ENCODE measurements around the gene TCF3.
A peak's percentile ranks its signal among the peaks of the same experiment; 100 is the strongest.
"Not testable (repeated sequence)": the region's sequence is repeated elsewhere in the genome, so short reads cannot be mapped to it uniquely, and the experiment has no call there.

The TCF3 gene

DNA sequence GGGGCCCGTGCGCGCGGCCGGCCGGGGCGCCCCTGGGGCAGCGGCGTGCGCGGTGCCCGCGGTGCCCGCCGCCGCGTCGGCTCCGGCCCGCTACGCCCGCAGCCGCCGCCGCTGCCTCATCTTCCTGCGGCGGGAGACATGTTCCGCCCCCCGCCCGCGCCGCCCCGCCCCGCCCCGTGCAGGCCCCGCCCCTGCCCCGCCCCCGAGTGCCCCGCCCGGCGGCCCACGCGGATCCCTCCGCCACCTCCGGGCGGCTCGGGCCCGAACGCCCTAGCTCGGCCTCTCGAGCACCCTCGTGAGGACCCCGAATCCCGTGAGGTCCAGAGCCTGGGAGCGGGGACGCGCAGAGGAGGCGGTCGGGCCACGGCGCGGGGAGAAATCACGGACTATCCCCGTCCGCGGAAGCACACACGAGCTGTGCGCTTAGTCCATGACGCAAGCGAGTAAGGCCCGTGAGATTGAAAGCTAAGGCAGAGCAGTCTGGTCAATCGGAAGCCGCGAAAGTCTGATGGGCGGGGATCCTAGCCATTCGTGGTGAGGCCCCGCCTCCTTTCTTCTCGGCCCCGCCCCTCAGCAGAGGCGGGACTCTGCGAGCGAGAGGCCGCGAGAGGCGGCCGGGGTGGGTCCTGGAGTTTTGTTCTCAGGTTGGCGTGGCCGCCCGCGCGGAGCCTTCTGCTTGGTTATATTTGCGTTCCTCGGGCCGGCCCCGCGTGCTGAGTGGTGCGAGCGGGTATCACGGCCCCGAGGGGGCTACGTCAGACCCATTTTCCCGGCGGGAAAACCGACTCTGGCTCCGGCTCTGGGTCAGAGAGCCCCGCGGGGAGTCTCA, at the start of gene TCF3:
TCF3 (minus strand) TSS at position 145 of the 829 bp plus-strand sequence. CDS start 2,367 bp downstream, outside the sequence.
- H3K9me3 ChIP-seq (ENCODE audit: control insufficient read depth, low read depth, low read length): no peaks in the 10 kb centered on the region
- peak within 1 kb of the TSS; percentile 98 for H3K9ac ChIP-seq (ENCODE audit: low read length)
- peaks cover 4% of the 10 kb centered on the region for H3K4me1 ChIP-seq (ENCODE audit: control insufficient read depth, low read depth, low read length)
- H3K36me3 ChIP-seq (ENCODE audit: control insufficient read depth, low read depth, low read length): peaks cover 24% of the 10 kb centered on the region
- peak within 1 kb of the TSS; percentile 83 for H3K4me3 ChIP-seq (ENCODE audit: low read length)
- peak within 1 kb of the TSS; percentile 98 for H3K27ac ChIP-seq (ENCODE audit: low read length)
- no peaks in the 10 kb centered on the region for H3K27me3 ChIP-seq (ENCODE audit: control insufficient read depth, insufficient read depth, low read length)

DNA sequence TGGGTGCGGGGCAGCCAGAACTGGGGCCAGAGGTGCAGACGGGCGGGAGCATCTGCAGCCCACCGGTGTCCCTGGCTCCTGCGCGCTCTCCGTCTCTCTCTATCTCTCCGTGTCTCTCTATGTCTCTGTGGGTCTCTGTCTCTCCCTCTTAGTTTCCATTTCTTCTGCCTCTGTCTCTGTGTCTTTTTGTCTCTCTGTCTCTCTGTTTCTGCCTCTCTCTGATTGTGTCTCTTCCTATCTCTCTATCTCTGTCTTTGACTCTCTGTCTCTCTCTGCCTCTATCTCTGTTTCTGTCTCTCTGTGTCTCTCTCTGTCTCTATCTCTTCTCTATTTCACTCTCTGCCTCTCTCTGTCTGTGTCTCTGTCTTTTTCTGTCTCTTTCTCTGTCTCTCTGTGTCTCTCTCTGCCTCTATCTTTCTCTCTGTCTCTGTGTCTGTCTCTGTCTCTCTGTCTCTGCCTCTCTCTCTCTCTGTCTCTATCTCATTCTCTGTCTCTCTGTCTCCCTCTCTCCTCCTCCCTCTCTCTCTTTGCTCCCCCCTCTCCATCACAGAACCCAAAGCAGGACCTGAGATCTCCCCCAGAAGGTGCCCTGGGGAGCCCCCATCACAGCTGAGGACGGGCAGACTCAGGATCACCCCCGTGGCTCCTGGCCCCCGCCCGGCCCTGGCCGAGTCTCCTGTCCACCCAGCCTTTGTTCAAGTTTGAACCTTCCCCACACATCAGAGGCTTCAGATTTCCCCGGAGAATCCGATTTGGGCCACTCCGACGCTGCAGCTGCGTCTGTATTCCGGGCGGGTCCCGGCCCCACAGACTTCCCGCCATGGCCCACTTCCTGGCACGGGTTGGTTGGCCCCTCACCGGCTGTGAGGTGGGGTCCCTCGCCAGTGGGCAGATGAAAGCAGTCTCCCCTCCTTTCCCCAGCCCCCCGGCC, 48.6 kb upstream of the TCF3 start:
- no peak overlapping the region for H3K9ac ChIP-seq (ENCODE audit: low read length)
- H3K4me1 ChIP-seq (ENCODE audit: control insufficient read depth, low read depth, low read length): no peaks in the 10 kb centered on the region
- peaks cover 12% of the 10 kb centered on the region for H3K27me3 ChIP-seq (ENCODE audit: control insufficient read depth, insufficient read depth, low read length)
- no peak overlapping the region for H3K4me3 ChIP-seq (ENCODE audit: low read length)
- no peaks in the 10 kb centered on the region for H3K9me3 ChIP-seq (ENCODE audit: control insufficient read depth, low read depth, low read length)
- H3K27ac ChIP-seq (ENCODE audit: low read length): no peak overlapping the region
- H3K36me3 ChIP-seq (ENCODE audit: control insufficient read depth, low read depth, low read length): no peaks in the 10 kb centered on the region

DNA sequence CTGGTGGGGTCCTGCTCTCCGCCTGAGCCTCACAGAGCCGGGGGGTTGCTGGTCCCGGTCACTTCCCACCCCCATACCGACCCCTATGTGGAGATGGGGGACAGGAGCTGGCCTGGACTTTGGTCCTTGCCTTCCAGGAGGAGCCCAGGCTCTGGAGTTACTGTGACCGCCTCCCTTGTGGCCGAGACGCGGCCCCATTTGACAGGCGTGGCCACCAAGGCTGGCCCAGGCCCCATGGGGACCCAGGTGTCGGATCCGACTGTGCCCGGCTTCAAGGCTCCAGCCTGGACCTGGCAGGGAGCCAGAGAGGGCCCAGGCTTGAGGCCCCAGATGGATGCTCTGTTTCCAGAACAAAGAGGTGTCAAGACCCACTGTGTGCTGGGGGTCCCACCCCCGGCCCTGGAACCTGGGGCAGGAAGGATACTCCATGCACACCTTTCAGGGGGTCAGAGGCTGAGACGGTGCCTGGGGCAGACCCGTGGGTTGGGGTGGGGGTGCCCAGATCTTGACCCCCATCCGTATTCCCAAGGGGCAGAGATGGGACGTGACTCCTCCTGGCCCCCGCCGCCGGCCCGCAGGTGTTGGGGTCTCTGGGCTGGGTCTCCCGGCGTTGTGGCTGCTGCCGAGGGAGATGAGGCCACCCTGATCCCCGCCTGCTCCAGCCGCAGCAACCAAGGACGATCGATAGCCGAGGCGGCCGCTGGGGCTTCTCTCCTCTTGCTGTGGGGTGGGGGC, 47.8 kb upstream of the TCF3 start:
- Histone ChIP-seq H3K27me3 (ENCODE audit: control insufficient read depth, insufficient read depth, low read length) (peaks cover 12% of the 10 kb centered on the region), H3K9ac (ENCODE audit: low read length) (no peak overlapping the region), H3K4me3 (ENCODE audit: low read length) (no peak overlapping the region), H3K9me3 (ENCODE audit: control insufficient read depth, low read depth, low read length) (no peaks in the 10 kb centered on the region), H3K27ac (ENCODE audit: low read length) (no peak overlapping the region), H3K4me1 (ENCODE audit: control insufficient read depth, low read depth, low read length) (no peaks in the 10 kb centered on the region), H3K36me3 (ENCODE audit: control insufficient read depth, low read depth, low read length) (no peaks in the 10 kb centered on the region)

DNA sequence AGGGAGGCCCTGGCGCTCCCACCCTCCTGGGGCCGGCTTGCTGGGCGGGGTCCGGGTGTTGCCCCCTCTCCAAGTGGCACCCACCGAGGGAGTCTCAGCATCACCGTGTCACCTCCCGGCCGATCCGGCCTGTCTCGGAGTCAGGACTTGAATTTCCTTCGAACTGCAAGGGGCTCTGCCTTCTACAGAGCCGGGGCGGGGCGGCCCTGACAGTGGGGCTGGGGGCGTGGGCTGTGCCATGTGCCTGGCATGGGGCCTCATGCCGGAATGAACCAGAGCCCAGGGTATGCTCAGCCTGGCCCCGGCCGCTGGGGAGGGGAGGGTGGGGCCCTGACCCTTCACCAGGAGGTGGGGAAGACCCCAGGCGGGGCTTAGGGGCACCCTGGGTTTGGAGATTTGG, 47.0 kb upstream of the TCF3 start:
- Histone ChIP-seq H3K4me3 (ENCODE audit: low read length) (no peak overlapping the region), H3K36me3 (ENCODE audit: control insufficient read depth, low read depth, low read length) (no peaks in the 10 kb centered on the region), H3K27ac (ENCODE audit: low read length) (no peak overlapping the region), H3K9ac (ENCODE audit: low read length) (no peak overlapping the region), H3K27me3 (ENCODE audit: control insufficient read depth, insufficient read depth, low read length) (peaks cover 12% of the 10 kb centered on the region), H3K9me3 (ENCODE audit: control insufficient read depth, low read depth, low read length) (no peaks in the 10 kb centered on the region), H3K4me1 (ENCODE audit: control insufficient read depth, low read depth, low read length) (no peaks in the 10 kb centered on the region)

DNA sequence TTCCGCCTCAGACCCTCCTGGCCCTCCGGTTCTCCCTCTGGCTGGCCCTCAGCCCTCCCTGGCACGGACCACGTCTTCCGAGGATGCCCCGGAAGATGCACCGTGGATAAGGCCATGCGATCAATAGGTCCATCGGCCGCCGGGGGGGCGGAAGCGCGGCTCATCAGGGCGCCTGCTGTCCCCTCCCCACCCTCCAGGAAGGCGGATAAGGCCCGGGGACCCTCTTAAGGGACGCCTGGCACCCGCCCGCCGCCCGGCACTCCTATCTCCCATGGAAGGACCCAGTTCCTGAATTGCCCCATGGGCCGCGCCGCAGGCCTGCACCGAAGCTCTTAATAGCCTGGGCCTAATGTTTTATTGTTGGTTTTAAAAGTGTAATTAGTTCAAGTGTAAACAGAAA, 46.2 kb upstream of the TCF3 start:
- Histone ChIP-seq H3K9me3 (ENCODE audit: control insufficient read depth, low read depth, low read length) (no peaks in the 10 kb centered on the region), H3K27me3 (ENCODE audit: control insufficient read depth, insufficient read depth, low read length) (peaks cover 16% of the 10 kb centered on the region), H3K36me3 (ENCODE audit: control insufficient read depth, low read depth, low read length) (no peaks in the 10 kb centered on the region), H3K27ac (ENCODE audit: low read length) (no peak overlapping the region), H3K9ac (ENCODE audit: low read length) (no peak overlapping the region), H3K4me1 (ENCODE audit: control insufficient read depth, low read depth, low read length) (no peaks in the 10 kb centered on the region), H3K4me3 (ENCODE audit: low read length) (no peak overlapping the region)

GRCh38 chr19:1695481-1695880, 43.1 kb upstream of the TCF3 start:
- H3K4me1 ChIP-seq (ENCODE audit: control insufficient read depth, low read depth, low read length); H3K36me3 ChIP-seq (ENCODE audit: control insufficient read depth, low read depth, low read length); H3K27ac ChIP-seq (ENCODE audit: low read length); H3K9ac ChIP-seq (ENCODE audit: low read length); H3K9me3 ChIP-seq (ENCODE audit: control insufficient read depth, low read depth, low read length); H3K4me3 ChIP-seq (ENCODE audit: low read length): not testable (repeated sequence)
- H3K27me3 ChIP-seq (ENCODE audit: control insufficient read depth, insufficient read depth, low read length): peaks cover 32% of the 10 kb centered on the region

GRCh38 chr19:1691589-1692290, 39.3 kb upstream of the TCF3 start:
- Histone ChIP-seq H3K9me3 (ENCODE audit: control insufficient read depth, low read depth, low read length) (no peaks in the 10 kb centered on the region), H3K27me3 (ENCODE audit: control insufficient read depth, insufficient read depth, low read length) (peaks cover 40% of the 10 kb centered on the region), H3K36me3 (ENCODE audit: control insufficient read depth, low read depth, low read length) (no peaks in the 10 kb centered on the region), H3K4me3 (ENCODE audit: low read length) (no peak overlapping the region), H3K9ac (ENCODE audit: low read length) (no peak overlapping the region), H3K27ac (ENCODE audit: low read length) (no peak overlapping the region), H3K4me1 (ENCODE audit: control insufficient read depth, low read depth, low read length) (no peaks in the 10 kb centered on the region)

- H3K9ac ChIP-seq (ENCODE audit: low read length): no peak overlapping the region
Observed at GRCh38 chr19:1690699-1691307, 38.4 kb upstream of the TCF3 start.

DNA sequence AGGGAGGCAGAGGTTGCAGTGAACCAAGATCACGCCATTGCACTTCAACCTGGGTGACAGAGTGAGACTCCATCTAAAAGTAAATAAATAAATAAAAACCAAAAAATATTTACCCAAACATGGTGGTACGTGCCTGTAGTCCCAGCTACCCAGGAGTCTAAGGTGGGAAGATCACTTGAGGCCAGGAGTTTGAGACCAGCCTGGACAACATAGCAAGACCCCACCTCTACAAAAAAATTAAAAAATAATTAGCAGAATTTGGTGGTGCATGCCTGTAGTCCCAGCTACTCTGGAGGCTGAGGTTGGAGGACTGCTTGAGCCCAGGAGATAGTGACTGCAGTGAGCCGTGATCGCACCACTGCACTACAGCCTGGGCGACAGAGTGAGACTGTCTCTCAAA, 33.4 kb upstream of the TCF3 start:
- H3K4me3 ChIP-seq (ENCODE audit: low read length); H3K4me1 ChIP-seq (ENCODE audit: control insufficient read depth, low read depth, low read length); H3K27ac ChIP-seq (ENCODE audit: low read length); H3K36me3 ChIP-seq (ENCODE audit: control insufficient read depth, low read depth, low read length); H3K9me3 ChIP-seq (ENCODE audit: control insufficient read depth, low read depth, low read length); H3K9ac ChIP-seq (ENCODE audit: low read length): not testable (repeated sequence)
- peaks cover 28% of the 10 kb centered on the region for H3K27me3 ChIP-seq (ENCODE audit: control insufficient read depth, insufficient read depth, low read length)

More at GRCh38 chr19:1690699-1691307, 38.4 kb upstream of the TCF3 start:
- Histone ChIP-seq H3K4me3 (ENCODE audit: low read length) (peak overlapping the region; percentile 25), H3K36me3 (ENCODE audit: control insufficient read depth, low read depth, low read length) (no peaks in the 10 kb centered on the region), H3K9me3 (ENCODE audit: control insufficient read depth, low read depth, low read length) (no peaks in the 10 kb centered on the region), H3K4me1 (ENCODE audit: control insufficient read depth, low read depth, low read length) (no peaks in the 10 kb centered on the region), H3K27ac (ENCODE audit: low read length) (no peak overlapping the region), H3K27me3 (ENCODE audit: control insufficient read depth, insufficient read depth, low read length) (peaks cover 40% of the 10 kb centered on the region)

- peaks cover 22% of the 10 kb centered on the region for H3K27me3 ChIP-seq (ENCODE audit: control insufficient read depth, insufficient read depth, low read length)
Observed at GRCh38 chr19:1685046-1685445, 32.6 kb upstream of the TCF3 start.

More at GRCh38 chr19:1685046-1685445, 32.6 kb upstream of the TCF3 start:
- Histone ChIP-seq H3K9me3 (ENCODE audit: control insufficient read depth, low read depth, low read length) (no peaks in the 10 kb centered on the region), H3K27ac (ENCODE audit: low read length) (no peak overlapping the region), H3K36me3 (ENCODE audit: control insufficient read depth, low read depth, low read length) (no peaks in the 10 kb centered on the region), H3K4me1 (ENCODE audit: control insufficient read depth, low read depth, low read length) (no peaks in the 10 kb centered on the region), H3K4me3 (ENCODE audit: low read length) (no peak overlapping the region), H3K9ac (ENCODE audit: low read length) (no peak overlapping the region)
